ENCODE measurements around the gene PRKAR2A.
"Not testable (repeated sequence)": the region's sequence is repeated elsewhere in the genome, so short reads cannot be mapped to it uniquely, and the experiment has no call there.

PRKAR2A gene

DNA sequence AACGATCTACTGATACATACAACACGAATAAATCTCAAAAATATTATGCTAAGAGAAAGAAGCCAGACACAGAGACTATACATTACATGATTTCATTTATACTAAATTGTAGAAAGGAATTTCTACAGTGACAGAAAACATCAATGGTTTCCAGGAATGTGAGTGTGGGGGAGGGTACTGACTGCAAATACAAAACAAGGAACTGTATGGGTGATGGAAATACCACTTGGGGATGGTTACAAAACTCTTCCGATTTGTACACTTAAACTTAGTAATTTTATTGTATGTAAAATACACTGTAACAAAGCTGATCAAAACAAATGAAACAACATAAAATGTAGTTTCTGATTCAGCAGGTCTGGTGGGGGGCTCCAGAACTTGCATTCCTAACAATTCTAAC is 84.9 kb downstream of the PRKAR2A start:
- TF ChIP-seq, protein P1, sequence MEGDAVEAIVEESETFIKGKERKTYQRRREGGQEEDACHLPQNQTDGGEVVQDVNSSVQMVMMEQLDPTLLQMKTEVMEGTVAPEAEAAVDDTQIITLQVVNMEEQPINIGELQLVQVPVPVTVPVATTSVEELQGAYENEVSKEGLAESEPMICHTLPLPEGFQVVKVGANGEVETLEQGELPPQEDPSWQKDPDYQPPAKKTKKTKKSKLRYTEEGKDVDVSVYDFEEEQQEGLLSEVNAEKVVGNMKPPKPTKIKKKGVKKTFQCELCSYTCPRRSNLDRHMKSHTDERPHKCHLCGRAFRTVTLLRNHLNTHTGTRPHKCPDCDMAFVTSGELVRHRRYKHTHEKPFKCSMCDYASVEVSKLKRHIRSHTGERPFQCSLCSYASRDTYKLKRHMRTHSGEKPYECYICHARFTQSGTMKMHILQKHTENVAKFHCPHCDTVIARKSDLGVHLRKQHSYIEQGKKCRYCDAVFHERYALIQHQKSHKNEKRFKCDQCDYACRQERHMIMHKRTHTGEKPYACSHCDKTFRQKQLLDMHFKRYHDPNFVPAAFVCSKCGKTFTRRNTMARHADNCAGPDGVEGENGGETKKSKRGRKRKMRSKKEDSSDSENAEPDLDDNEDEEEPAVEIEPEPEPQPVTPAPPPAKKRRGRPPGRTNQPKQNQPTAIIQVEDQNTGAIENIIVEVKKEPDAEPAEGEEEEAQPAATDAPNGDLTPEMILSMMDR (IDR thresholded peaks at IDR 0.05; ENCODE audit: low read depth, low read length, missing control alignments): no peak
- Histone ChIP-seq H3K36me3 (replicated peaks) (peaks cover 12% of the 10 kb centered on the region), H3K27me3 (replicated peaks) (no peaks in the 10 kb centered on the region), H3K4me3 (ENCODE audit: low read depth, low read length) (no peak overlapping the region), H3K27ac (no peak overlapping the region)
- no peak for DNase-seq
- in situ Hi-C loops (cut with HindIII; ENCODE audit: low pct_ligation_motif_present, low sequenced_read_pairs): no loop called here

DNA sequence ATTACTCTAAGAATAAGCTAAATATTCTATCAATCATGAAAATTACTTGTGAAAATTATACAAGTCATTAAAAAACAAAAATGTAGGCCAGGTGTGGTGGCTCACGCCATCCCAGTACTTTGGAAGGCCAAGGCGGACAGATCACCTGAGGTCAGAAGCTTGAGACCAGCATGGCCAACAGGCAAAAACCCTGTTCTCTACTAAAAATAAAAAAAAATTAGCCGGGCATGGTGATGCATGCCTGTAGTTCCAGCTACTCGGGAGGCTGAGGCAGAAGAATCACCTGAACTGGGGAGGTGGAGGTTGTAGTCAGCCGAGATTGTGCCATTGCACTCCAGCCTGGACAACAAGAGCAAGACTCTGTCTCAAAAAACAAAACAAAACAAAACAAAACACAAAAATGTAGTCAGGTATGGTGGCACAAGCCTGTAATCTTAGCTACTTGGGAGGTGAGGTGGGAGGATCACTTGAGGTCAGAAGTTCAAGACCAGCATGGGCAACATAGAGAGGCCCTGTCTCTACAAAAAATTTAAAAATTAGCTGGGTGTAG is 87.6 kb downstream of the PRKAR2A start:
- DNase-seq; H3K27ac ChIP-seq; H3K4me3 ChIP-seq (ENCODE audit: low read depth, low read length); H3K27me3 ChIP-seq (replicated peaks); in situ Hi-C loops (cut with HindIII; ENCODE audit: low pct_ligation_motif_present, low sequenced_read_pairs): not testable (repeated sequence)
- H3K36me3 ChIP-seq (replicated peaks): peaks cover 12% of the 10 kb centered on the region

DNA sequence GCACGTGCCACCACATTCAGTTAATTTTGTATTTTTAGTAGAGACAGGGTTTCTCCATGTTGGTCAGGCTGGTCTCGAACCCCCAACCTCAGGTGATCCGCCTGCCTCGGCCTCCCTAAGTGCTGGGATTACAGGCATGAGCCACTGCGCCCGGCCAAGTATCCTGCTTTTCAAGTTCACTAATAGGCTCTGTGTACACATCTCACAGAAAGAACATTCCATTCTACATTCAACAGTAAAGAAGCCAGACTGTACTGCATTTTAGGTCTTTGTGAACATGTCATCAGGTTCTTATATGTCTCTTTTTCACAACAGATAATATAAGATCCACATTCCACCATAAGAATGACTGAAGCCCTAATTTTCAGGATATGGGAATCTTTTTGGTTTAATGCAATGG is 88.1 kb downstream of the PRKAR2A start:
- in situ Hi-C loops (cut with HindIII; ENCODE audit: low pct_ligation_motif_present, low sequenced_read_pairs); DNase-seq; H3K27ac ChIP-seq; H3K27me3 ChIP-seq (replicated peaks); H3K36me3 ChIP-seq (replicated peaks); H3K4me3 ChIP-seq (ENCODE audit: low read depth, low read length): not testable (repeated sequence)

DNA sequence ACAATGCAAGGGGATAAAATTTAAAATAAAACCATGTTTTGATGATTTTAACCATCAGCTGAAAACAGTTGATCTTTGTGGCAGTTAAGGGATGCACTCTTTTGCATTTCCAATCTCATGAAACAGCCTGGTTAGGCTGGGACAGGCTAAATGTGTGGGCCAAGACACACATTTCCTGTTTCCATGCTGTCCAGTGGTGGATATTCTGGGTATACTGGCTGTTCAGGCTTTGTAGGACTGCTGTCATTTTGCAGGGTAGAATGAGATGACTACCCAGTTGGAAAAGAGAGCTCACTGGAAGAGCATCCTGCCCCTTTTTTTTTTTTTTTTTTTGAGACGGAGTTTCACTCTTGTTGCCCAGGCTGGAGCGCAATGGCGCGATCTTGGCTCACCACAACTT is 88.6 kb downstream of the PRKAR2A start:
- DNase-seq: no peak
- TF ChIP-seq, protein P1 (IDR thresholded peaks at IDR 0.05; ENCODE audit: low read depth, low read length, missing control alignments): no peak
- H3K27ac ChIP-seq: no peak overlapping the region
- in situ Hi-C loops (cut with HindIII; ENCODE audit: low pct_ligation_motif_present, low sequenced_read_pairs): no loop called here
- H3K36me3 ChIP-seq (replicated peaks): peaks cover 5% of the 10 kb centered on the region
- no peaks in the 10 kb centered on the region for H3K27me3 ChIP-seq (replicated peaks)
- no peak overlapping the region for H3K4me3 ChIP-seq (ENCODE audit: low read depth, low read length)

DNA sequence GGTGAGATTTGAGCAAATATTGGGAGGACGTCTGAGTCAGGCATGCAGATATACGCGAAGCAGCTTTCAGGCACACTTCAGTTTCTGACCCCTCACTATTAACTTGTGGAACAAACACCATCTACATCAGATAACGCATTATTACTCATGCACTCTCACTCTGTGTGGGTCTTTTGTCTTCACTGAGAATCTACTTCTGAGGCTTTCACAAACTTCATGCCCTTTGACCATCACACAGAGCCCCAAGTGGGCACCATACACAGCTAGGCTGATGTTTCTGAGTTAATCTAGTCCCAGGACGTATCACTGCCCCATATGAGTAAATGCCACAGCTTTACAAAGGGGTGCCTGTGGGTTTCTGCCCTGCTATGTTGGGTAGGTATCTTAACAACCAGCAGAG is 91.0 kb downstream of the PRKAR2A start:
- DNase-seq: no peak
- H3K27me3 ChIP-seq (replicated peaks): no peaks in the 10 kb centered on the region
- H3K36me3 ChIP-seq (replicated peaks): peaks cover 11% of the 10 kb centered on the region
- H3K4me3 ChIP-seq (ENCODE audit: low read depth, low read length): no peak overlapping the region
- TF ChIP-seq, protein P1 (IDR thresholded peaks at IDR 0.05; ENCODE audit: low read depth, low read length, missing control alignments): no peak
- in situ Hi-C loops (cut with HindIII; ENCODE audit: low pct_ligation_motif_present, low sequenced_read_pairs): no loop called here
- no peak overlapping the region for H3K27ac ChIP-seq

DNA sequence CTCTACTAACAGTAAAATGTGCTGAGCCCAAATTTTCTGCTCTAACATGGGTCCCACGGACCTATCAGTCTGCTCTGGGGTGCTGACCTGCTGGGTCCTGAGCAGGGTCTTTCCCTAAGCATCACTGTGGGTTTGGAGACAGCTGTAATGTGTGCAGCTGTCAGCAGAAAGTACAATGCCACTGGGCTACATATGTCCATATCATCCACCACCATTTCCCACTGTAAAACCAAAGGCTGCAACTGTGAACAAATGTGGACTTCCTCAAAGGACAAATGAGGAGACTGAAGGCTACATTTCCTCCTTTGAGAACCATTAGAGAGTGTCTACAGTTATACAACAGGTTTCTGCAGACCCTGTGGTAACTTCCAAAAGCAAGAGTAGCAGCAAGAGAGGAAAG is 96.8 kb downstream of the PRKAR2A start:
- in situ Hi-C loops (cut with HindIII; ENCODE audit: low pct_ligation_motif_present, low sequenced_read_pairs): no loop called here
- no peak overlapping the region for H3K27ac ChIP-seq
- TF ChIP-seq, protein P1 (IDR thresholded peaks at IDR 0.05; ENCODE audit: low read depth, low read length, missing control alignments): no peak
- H3K4me3 ChIP-seq (ENCODE audit: low read depth, low read length): no peak overlapping the region
- peaks cover 23% of the 10 kb centered on the region for H3K36me3 ChIP-seq (replicated peaks)
- no peaks in the 10 kb centered on the region for H3K27me3 ChIP-seq (replicated peaks)
- DNase-seq: no peak

DNA sequence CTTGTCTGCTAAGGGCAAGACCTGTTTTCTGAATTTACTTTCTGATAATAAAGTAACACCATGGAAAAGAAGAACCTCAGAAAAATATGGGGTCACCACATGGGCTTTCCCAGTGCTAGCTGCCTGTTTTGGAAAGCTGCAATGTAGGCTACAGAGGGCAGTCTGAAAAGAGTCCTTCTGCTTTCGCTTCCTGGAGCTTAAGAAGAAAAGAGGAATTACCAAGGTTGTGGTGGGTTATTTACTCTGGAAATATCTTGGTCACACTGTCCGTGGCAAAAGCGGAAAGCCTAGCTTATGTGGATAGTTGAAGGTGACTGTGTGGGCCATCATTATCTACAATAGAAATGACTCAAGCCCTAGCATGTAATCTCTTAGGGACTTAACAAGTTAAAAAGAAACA is 98.9 kb downstream of the PRKAR2A start:
- TF ChIP-seq, protein P1 (IDR thresholded peaks at IDR 0.05; ENCODE audit: low read depth, low read length, missing control alignments): no peak
- no peak overlapping the region for H3K4me3 ChIP-seq (ENCODE audit: low read depth, low read length)
- no peak for DNase-seq
- H3K27me3 ChIP-seq (replicated peaks): no peaks in the 10 kb centered on the region
- H3K36me3 ChIP-seq (replicated peaks): peaks cover 25% of the 10 kb centered on the region
- in situ Hi-C loops (cut with HindIII; ENCODE audit: low pct_ligation_motif_present, low sequenced_read_pairs): no loop called here
- H3K27ac ChIP-seq: no peak overlapping the region
